Measurements from ENCODE around the gene ASIC1. TPM values are rescaled to one million over a fixed set of nuclear protein-coding genes. Genes with fewer than 3 reads are reported as not detected.

ASIC1 gene
- total RNA-seq, 2 experiments from 2014 or later = 0.59 TPM; not detected in 1

DNA sequence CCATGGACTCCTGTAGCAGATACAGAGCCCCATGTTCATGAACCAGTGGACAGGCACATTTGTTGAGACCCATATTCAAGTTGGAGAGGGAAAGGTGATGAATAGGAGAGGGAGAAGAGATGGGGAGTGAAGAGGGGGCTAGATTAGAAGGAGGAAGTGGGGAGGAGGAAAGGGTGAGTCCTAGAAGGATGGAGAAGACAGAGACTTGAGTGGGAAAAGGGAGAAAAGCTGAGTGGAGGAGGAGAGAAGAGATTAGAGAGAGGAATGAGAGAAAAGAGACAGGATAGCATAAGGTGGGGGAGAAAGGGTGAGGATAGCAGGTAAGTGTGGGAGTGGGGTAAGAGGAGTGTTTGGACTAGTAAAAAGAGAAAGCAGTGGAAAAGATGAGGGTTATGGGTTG lies 4.9 kb upstream of the ASIC1 start:
- intact Hi-C loops (cut with micrococcal nuclease; ENCODE audit: unreplicated experiment) = loop anchor here (10.0 kb wide), 1 partner anchor 188 kb away; no protein-coding TSS in a partner anchor

DNA sequence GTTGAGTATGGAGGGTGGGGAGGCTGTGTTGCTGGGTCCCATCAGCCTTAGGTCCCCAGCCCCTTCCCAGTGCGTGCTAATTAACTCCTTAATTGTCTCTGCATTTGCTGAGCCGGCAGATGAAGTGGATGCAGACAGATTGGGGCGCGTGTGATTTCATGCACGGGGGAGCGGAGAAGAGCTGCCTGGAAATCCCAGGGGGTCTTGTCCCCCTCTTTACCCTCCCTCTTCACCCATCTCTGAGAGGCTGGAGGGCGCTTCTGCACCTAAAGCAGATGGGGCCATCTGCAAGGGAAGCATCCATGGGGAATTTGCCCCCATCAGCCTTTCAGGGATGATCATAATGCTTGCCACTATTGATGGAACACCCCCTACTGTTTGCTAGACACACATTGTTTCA lies 4.4 kb upstream of the ASIC1 start:
- POLR2A ChIA-PET = no interaction called here
- H3K4me2 ChIP-seq (ENCODE audit: low read length) = no peak overlapping the region
- H3K9me3 ChIP-seq (ENCODE audit: low read length) = no peaks in the 10 kb centered on the region
- H3K4me3 ChIP-seq (ENCODE audit: low read depth, low read length, poor library complexity, severe bottlenecking) = no peak overlapping the region
- H3K4me1 ChIP-seq (ENCODE audit: insufficient read depth, low read length, poor library complexity, severe bottlenecking) = peaks cover 15% of the 10 kb centered on the region
- no peaks in the 10 kb centered on the region for H4K20me1 ChIP-seq (ENCODE audit: insufficient read depth, low read length)
- TF ChIP-seq, protein P1, sequence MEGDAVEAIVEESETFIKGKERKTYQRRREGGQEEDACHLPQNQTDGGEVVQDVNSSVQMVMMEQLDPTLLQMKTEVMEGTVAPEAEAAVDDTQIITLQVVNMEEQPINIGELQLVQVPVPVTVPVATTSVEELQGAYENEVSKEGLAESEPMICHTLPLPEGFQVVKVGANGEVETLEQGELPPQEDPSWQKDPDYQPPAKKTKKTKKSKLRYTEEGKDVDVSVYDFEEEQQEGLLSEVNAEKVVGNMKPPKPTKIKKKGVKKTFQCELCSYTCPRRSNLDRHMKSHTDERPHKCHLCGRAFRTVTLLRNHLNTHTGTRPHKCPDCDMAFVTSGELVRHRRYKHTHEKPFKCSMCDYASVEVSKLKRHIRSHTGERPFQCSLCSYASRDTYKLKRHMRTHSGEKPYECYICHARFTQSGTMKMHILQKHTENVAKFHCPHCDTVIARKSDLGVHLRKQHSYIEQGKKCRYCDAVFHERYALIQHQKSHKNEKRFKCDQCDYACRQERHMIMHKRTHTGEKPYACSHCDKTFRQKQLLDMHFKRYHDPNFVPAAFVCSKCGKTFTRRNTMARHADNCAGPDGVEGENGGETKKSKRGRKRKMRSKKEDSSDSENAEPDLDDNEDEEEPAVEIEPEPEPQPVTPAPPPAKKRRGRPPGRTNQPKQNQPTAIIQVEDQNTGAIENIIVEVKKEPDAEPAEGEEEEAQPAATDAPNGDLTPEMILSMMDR (conservative IDR thresholded peaks at IDR 0.05; ENCODE audit: low read length) = no peak
- no peak for TF ChIP-seq EZH2phosphoT487 (IDR thresholded peaks at IDR 0.05; ENCODE audit: borderline replicate concordance, low read depth, low read length)
- no TSS peak for BruUV-seq (replicated peaks)
- intact Hi-C loops (cut with micrococcal nuclease; ENCODE audit: unreplicated experiment) = loop anchor here (10.0 kb wide), 1 partner anchor 188 kb away; no protein-coding TSS in a partner anchor
- H3K36me3 ChIP-seq (ENCODE audit: insufficient read depth, low read length) = no peaks in the 10 kb centered on the region
- H3K27ac ChIP-seq (ENCODE audit: low read depth, low read length, poor library complexity, severe bottlenecking) = no peak overlapping the region
- DNase-seq (ENCODE audit: low spot score) = no peak
- H3K9me2 ChIP-seq (ENCODE audit: insufficient read depth, low read length) = no peaks in the 10 kb centered on the region
- H2AFZ ChIP-seq (ENCODE audit: low read length) = no peak overlapping the region
- no peaks in the 10 kb centered on the region for H3K79me2 ChIP-seq (ENCODE audit: insufficient read depth, low read depth, low read length)
- CTCF ChIA-PET (ENCODE audit: unreplicated experiment) = no interaction called here

More for the DNA sequence above, 4.9 kb upstream of the ASIC1 start:
- ChIA-PET CTCF (ENCODE audit: unreplicated experiment) (no interaction called here), POLR2A (no interaction called here)
- Histone ChIP-seq H3K4me1 (ENCODE audit: insufficient read depth, low read length, poor library complexity, severe bottlenecking) (peaks cover 15% of the 10 kb centered on the region), H3K36me3 (ENCODE audit: insufficient read depth, low read length) (no peaks in the 10 kb centered on the region), H4K20me1 (ENCODE audit: insufficient read depth, low read length) (no peaks in the 10 kb centered on the region), H2AFZ (ENCODE audit: low read length) (no peak overlapping the region), H3K27ac (ENCODE audit: low read depth, low read length, poor library complexity, severe bottlenecking) (no peak overlapping the region), H3K4me2 (ENCODE audit: low read length) (no peak overlapping the region), H3K9me2 (ENCODE audit: insufficient read depth, low read length) (no peaks in the 10 kb centered on the region), H3K79me2 (ENCODE audit: insufficient read depth, low read depth, low read length) (no peaks in the 10 kb centered on the region), H3K4me3 (ENCODE audit: low read depth, low read length, poor library complexity, severe bottlenecking) (no peak overlapping the region), H3K9me3 (ENCODE audit: low read length) (no peaks in the 10 kb centered on the region)
- no TSS peak for BruUV-seq (replicated peaks)
- TF ChIP-seq, protein P1 (conservative IDR thresholded peaks at IDR 0.05; ENCODE audit: low read length) = no peak
- no peak for TF ChIP-seq EZH2phosphoT487 (IDR thresholded peaks at IDR 0.05; ENCODE audit: borderline replicate concordance, low read depth, low read length)
- no peak for DNase-seq (ENCODE audit: low spot score)

DNA sequence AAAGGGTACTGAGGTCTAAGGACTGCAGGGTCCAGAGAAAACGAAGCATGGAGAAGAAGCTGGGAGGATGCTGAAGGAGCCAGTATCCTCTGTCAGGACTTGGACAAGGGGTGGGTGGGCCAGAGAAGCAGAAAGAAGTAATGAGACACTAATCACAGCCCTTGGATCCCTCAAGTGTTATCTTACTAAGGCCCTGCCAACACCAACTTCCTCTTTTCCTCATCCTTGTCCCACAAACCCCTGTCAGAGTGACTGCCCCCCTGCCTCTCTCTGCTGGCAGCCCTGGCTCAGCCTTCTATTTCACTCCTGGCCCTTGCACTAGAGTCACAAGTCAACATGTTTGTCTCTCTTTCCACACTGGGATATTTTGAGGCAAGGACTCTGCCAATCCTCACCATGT lies 3.8 kb upstream of the ASIC1 start:
- Histone ChIP-seq H3K9me3 (ENCODE audit: low read length) (no peaks in the 10 kb centered on the region), H3K4me3 (ENCODE audit: low read depth, low read length, poor library complexity, severe bottlenecking) (no peak overlapping the region), H3K36me3 (ENCODE audit: insufficient read depth, low read length) (no peaks in the 10 kb centered on the region), H3K27ac (ENCODE audit: low read depth, low read length, poor library complexity, severe bottlenecking) (no peak overlapping the region), H4K20me1 (ENCODE audit: insufficient read depth, low read length) (no peaks in the 10 kb centered on the region), H3K4me2 (ENCODE audit: low read length) (no peak overlapping the region), H3K4me1 (ENCODE audit: insufficient read depth, low read length, poor library complexity, severe bottlenecking) (peaks cover 15% of the 10 kb centered on the region), H3K9me2 (ENCODE audit: insufficient read depth, low read length) (no peaks in the 10 kb centered on the region), H3K79me2 (ENCODE audit: insufficient read depth, low read depth, low read length) (no peaks in the 10 kb centered on the region), H2AFZ (ENCODE audit: low read length) (no peak overlapping the region)
- ChIA-PET POLR2A (no interaction called here), CTCF (ENCODE audit: unreplicated experiment) (no interaction called here)
- intact Hi-C loops (cut with micrococcal nuclease; ENCODE audit: unreplicated experiment) = loop anchor here (10.0 kb wide), 1 partner anchor 189 kb away; no protein-coding TSS in a partner anchor
- no TSS peak for BruUV-seq (replicated peaks)
- DNase-seq (ENCODE audit: low spot score) = no peak
- TF ChIP-seq, protein P1 (conservative IDR thresholded peaks at IDR 0.05; ENCODE audit: low read length) = no peak
- no peak for TF ChIP-seq EZH2phosphoT487 (IDR thresholded peaks at IDR 0.05; ENCODE audit: borderline replicate concordance, low read depth, low read length)

Measured in OCI-LY7 (cell line).